Tibial nerve (tissue), 4 donors: ENCODE measurements around the gene SLC27A3. TPM values are rescaled to one million over a fixed set of nuclear protein-coding genes. Genes with fewer than 3 reads are reported as not detected.

Source experiments
- DNase-seq, 2 donors: peaks; one replicate each; pipeline ENCODE4 v3.0.0-alpha.2; 2019; ENCODE audit warnings: low spot score in 2 of 2
- H3K27ac ChIP-seq, 4 donors: fragments of 200-600 bp; sonication (generic) in 3 of 4; one replicate each; pipeline ENCODE4 v1.5.1; 2017 to 2019; ENCODE audit warnings: mild to moderate bottlenecking in 1 of 4
- H3K27me3 ChIP-seq, 2 donors: fragments of 200-600 bp; sonication (generic) in 1 of 2; one replicate each; pipeline versions ENCODE4 v1.5.1 to v1.6.0; 2017 to 2019
- H3K36me3 ChIP-seq, 3 donors: fragments of 200-600 bp; sonication (generic); one replicate each; pipeline ENCODE4 v1.5.1; 2018 to 2019
- H3K4me1 ChIP-seq, 4 donors: fragments of 200-600 bp; sonication (generic) in 3 of 4; one replicate each; pipeline ENCODE4 v1.5.1; 2017 to 2019
- H3K4me3 ChIP-seq, 4 donors: fragments of 200-600 bp; sonication (generic) in 3 of 4; one replicate each; pipeline ENCODE4 v1.5.1; 2017 to 2019; ENCODE audit warnings: mild to moderate bottlenecking in 1 of 4, moderate library complexity in 1 of 4
- H3K9me3 ChIP-seq, 4 donors: fragments of 200-600 bp; sonication (generic) in 3 of 4; one replicate each; pipeline ENCODE4 v1.5.1; 2017 to 2019
- CTCF ChIP-seq, 5 experiments: fragments of 200-600 bp in 3 of 5; fragments of 450-650 bp in 2 of 5; sonication (generic) in 3 of 5; IDR thresholded peaks; one replicate each; pipeline ENCODE4 v1.5.1; 2016 to 2019; ENCODE audit warnings: antibody characterized with exemption in 5 of 5, mild to moderate bottlenecking in 3 of 5, moderate library complexity in 2 of 5
- EP300 ChIP-seq, 2 donors: sonication (generic); formaldehyde crosslinking; IDR thresholded peaks; one replicate each; pipeline ENCODE4 v1.6.1; 2017; ENCODE audit warnings: antibody characterized with exemption in 2 of 2, mild to moderate bottlenecking in 1 of 2
- POLR2A ChIP-seq, 2 donors: fragments of 450-650 bp; IDR thresholded peaks; one replicate each; pipeline ENCODE4 v1.6.1; 2017; ENCODE audit warnings: antibody characterized with exemption in 2 of 2, mild to moderate bottlenecking in 2 of 2, moderate library complexity in 2 of 2
- WGBS, 2 donors: methylation state at CpG; one replicate each; pipeline ENCODE4 v1.1.5; 2018; 5-methylcytosine and 5-hydroxymethylcytosine counted together
- total RNA-seq, 4 donors: library from RNA; depleted of rRNA; stranded (reverse); fragments of >200 nt; gene quantifications; one replicate each; pipeline ENCODE4 v1.1.0, GENCODE V29; 2016

SLC27A3 gene
- total RNA-seq, 4 donors from 2014 or later: 38.5 to 89.4 (median 59.2) TPM

- H3K27me3 ChIP-seq: peaks cover 0 to 15% of the 10 kb centered on the region in 2 donors
- H3K36me3 ChIP-seq: no peaks in the 10 kb centered on the region
- DNase-seq: no peak
- WGBS, 2 donors: 65 to 72% methylated on average over 8 to 9 of the region's 9 CpGs
- TF ChIP-seq POLR2A (IDR thresholded peaks at IDR 0.05) (no peak), CTCF (IDR thresholded peaks at IDR 0.05) (no peak), EP300 (IDR thresholded peaks at IDR 0.05) (no peak)
- H3K4me1 ChIP-seq: peaks cover 0 to 31% (median 10%) of the 10 kb centered on the region in 4 donors
- H3K27ac ChIP-seq: no peak overlapping the region
- no peaks in the 10 kb centered on the region for H3K9me3 ChIP-seq
- no peak overlapping the region for H3K4me3 ChIP-seq
Observed at GRCh38 chr1:153793261-153793972, 18.2 kb downstream of the SLC27A3 start.

GRCh38 chr1:153793973-153794615 is 18.9 kb downstream of the SLC27A3 start:
- H3K27me3 ChIP-seq: peaks cover 0 to 15% of the 10 kb centered on the region in 2 donors
- no peak overlapping the region for H3K27ac ChIP-seq
- no peak overlapping the region for H3K4me3 ChIP-seq
- peaks cover 0 to 31% (median 10%) of the 10 kb centered on the region in 4 donors for H3K4me1 ChIP-seq
- H3K36me3 ChIP-seq: no peaks in the 10 kb centered on the region
- H3K9me3 ChIP-seq: no peaks in the 10 kb centered on the region
- TF ChIP-seq CTCF (IDR thresholded peaks at IDR 0.05) (no peak), POLR2A (IDR thresholded peaks at IDR 0.05) (no peak), EP300 (IDR thresholded peaks at IDR 0.05) (no peak)
- WGBS, 2 donors: 74 to 75% methylated on average over 10 to 12 of the region's 12 CpGs
- no peak for DNase-seq

GRCh38 chr1:153794624-153795329 is 19.6 kb downstream of the SLC27A3 start:
- DNase-seq: no peak
- peaks cover 0 to 15% of the 10 kb centered on the region in 2 donors for H3K27me3 ChIP-seq
- peaks cover 0 to 5% (median 0%) of the 10 kb centered on the region in 3 donors for H3K36me3 ChIP-seq
- WGBS, 2 donors: 21 to 31% methylated on average over 13 to 14 of the region's 14 CpGs
- peaks cover 0 to 24% (median 7%) of the 10 kb centered on the region in 4 donors for H3K4me1 ChIP-seq
- TF ChIP-seq POLR2A (IDR thresholded peaks at IDR 0.05): no peak
- no peak for TF ChIP-seq EP300 (IDR thresholded peaks at IDR 0.05)
- no peak for TF ChIP-seq CTCF (IDR thresholded peaks at IDR 0.05)
- no peak overlapping the region for H3K4me3 ChIP-seq
- no peak overlapping the region for H3K27ac ChIP-seq
- no peaks in the 10 kb centered on the region for H3K9me3 ChIP-seq

GRCh38 chr1:153795330-153795837 is 20.2 kb downstream of the SLC27A3 start:
- H3K4me3 ChIP-seq: no peak overlapping the region

More at GRCh38 chr1:153795330-153795837, 20.2 kb downstream of the SLC27A3 start:
- no peak for DNase-seq
- TF ChIP-seq EP300 (IDR thresholded peaks at IDR 0.05): no peak
- no peak for TF ChIP-seq POLR2A (IDR thresholded peaks at IDR 0.05)
- no peak for TF ChIP-seq CTCF (IDR thresholded peaks at IDR 0.05)
- no peaks in the 10 kb centered on the region for H3K9me3 ChIP-seq
- peaks cover 0 to 15% of the 10 kb centered on the region in 2 donors for H3K27me3 ChIP-seq
- peaks cover 0 to 11% (median 0%) of the 10 kb centered on the region in 3 donors for H3K36me3 ChIP-seq
- peaks cover 0 to 18% (median 1%) of the 10 kb centered on the region in 4 donors for H3K4me1 ChIP-seq
- no peak overlapping the region for H3K27ac ChIP-seq
- 68 to 77% methylated on average over 11 to 18 of the region's 18 CpGs for WGBS, 2 donors
